Mucosa of stomach (tissue), 1 donor: ENCODE data around the gene S100A14.

Source experiments
- H3K27me3 ChIP-seq: one replicate; pipeline ENCODE4 v1.7.0; 2013; ENCODE audit warnings: mild to moderate bottlenecking, low read length; ENCODE audit not compliant: control insufficient read depth, insufficient read depth
- H3K36me3 ChIP-seq: one replicate; pipeline ENCODE4 v1.7.0; 2013; ENCODE audit warnings: low read length; ENCODE audit not compliant: control insufficient read depth, insufficient read depth
- H3K4me1 ChIP-seq: one replicate; pipeline ENCODE4 v1.7.0; 2013; ENCODE audit warnings: mild to moderate bottlenecking, low read length; ENCODE audit not compliant: control insufficient read depth, insufficient read depth
- H3K4me3 ChIP-seq: one replicate; pipeline ENCODE4 v1.7.0; 2013; ENCODE audit warnings: low read length
- H3K9ac ChIP-seq: one replicate; pipeline ENCODE4 v1.7.0; 2013; ENCODE audit warnings: mild to moderate bottlenecking, low read length, moderate library complexity
- H3K9me3 ChIP-seq: one replicate; pipeline ENCODE4 v1.7.0; 2013; ENCODE audit warnings: mild to moderate bottlenecking, low read length, moderate library complexity; ENCODE audit not compliant: control insufficient read depth
- donor health status: Pancreatic carcinoma.

The S100A14 gene

DNA sequence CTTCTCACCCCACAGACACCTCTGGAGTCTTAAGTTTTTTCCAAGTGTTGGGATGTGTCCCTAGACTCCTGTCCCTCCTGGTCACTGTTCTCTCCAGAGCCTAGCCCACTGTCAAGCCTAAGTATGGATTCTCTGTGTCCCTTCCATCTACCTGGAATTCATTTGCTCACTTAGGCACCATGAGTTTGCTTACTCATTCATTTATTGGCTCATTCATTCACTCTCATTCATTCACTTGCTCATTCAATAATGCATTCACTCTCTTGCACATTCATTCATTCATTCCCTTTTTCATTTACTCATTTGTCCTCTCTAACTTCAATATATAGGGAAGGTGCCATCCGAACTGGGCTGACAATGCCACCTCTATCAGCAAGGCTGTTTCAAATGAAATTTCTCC is 4.8 kb downstream of the S100A14 start:
- no peaks in the 10 kb centered on the region for H3K27me3 ChIP-seq
- H3K36me3 ChIP-seq = no peaks in the 10 kb centered on the region
- peak overlapping the region; percentile 98 for H3K9ac ChIP-seq
- H3K4me3 ChIP-seq = peak overlapping the region; percentile 75
- no peaks in the 10 kb centered on the region for H3K9me3 ChIP-seq
- peaks cover 66% of the 10 kb centered on the region for H3K4me1 ChIP-seq

DNA sequence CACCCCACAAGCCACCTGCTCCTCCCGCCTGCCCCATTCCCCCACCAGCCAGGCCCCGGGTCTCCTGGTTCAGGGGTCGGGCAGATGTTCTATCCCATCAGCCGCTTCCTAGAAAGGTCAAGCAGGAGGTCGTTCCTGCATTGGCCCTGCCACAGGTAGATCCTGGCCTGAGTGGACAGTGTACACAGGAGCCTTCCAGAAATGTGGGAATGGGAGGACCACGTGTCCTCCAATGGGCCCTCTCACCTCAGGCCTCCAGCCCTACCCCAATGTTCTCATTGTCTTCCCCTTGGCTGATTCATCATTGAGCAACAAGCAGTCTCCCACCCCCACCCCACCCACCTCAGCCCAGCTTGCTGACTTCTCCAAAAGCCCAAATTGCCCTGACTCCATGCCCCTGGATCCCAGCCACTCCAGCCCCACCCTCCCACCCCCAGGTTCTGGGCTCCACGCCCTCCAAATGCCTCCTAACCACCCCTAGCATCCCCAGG is 5.3 kb downstream of the S100A14 start:
- Histone ChIP-seq H3K9ac (no peak overlapping the region), H3K27me3 (no peaks in the 10 kb centered on the region), H3K36me3 (no peaks in the 10 kb centered on the region), H3K4me1 (peaks cover 61% of the 10 kb centered on the region), H3K4me3 (peak overlapping the region; percentile 75), H3K9me3 (no peaks in the 10 kb centered on the region)

DNA sequence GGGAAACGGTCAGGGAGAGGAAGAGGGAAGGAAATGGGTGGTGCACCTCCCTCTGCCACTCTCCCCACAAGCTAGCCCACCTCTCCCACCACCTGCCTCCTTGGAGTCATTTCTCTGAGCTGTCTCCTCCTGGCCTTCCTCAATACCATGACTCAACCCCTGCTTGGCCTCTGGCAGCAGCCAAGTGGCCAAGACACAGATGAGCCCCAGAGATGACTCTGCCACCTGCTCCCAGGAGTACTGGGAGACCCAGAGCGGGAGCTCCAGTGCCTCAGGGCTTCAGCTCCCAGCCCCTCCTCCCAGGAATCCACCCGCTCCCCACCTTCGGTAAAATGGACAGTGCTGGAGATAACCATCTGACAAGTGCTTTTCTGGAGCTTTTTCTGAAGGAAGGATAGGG is 5.8 kb downstream of the S100A14 start:
- H3K9me3 ChIP-seq = no peaks in the 10 kb centered on the region
- H3K9ac ChIP-seq = no peak overlapping the region
- peak overlapping the region; percentile 14 for H3K4me3 ChIP-seq
- peaks cover 56% of the 10 kb centered on the region for H3K4me1 ChIP-seq
- no peaks in the 10 kb centered on the region for H3K36me3 ChIP-seq
- H3K27me3 ChIP-seq = no peaks in the 10 kb centered on the region

DNA sequence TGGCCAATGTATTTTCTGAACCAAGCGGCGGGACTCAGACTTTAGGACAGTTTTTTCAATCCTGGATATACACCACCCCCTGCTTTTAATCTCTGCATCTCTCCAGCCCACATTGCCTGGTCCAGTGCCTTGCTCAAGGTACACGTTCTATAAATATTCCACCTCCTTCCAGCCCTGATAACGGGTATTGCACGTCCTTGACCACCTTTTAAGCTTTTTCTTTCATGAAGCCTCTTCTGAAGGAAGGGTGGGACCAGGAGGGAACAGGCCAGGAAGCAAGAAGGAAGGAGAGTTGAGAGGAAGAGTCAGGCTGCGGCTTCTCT is 6.6 kb downstream of the S100A14 start:
- Histone ChIP-seq H3K9me3 (no peaks in the 10 kb centered on the region), H3K9ac (peak overlapping the region; percentile 4), H3K36me3 (no peaks in the 10 kb centered on the region), H3K4me1 (peaks cover 51% of the 10 kb centered on the region), H3K27me3 (no peaks in the 10 kb centered on the region), H3K4me3 (peak overlapping the region; percentile 0)

DNA sequence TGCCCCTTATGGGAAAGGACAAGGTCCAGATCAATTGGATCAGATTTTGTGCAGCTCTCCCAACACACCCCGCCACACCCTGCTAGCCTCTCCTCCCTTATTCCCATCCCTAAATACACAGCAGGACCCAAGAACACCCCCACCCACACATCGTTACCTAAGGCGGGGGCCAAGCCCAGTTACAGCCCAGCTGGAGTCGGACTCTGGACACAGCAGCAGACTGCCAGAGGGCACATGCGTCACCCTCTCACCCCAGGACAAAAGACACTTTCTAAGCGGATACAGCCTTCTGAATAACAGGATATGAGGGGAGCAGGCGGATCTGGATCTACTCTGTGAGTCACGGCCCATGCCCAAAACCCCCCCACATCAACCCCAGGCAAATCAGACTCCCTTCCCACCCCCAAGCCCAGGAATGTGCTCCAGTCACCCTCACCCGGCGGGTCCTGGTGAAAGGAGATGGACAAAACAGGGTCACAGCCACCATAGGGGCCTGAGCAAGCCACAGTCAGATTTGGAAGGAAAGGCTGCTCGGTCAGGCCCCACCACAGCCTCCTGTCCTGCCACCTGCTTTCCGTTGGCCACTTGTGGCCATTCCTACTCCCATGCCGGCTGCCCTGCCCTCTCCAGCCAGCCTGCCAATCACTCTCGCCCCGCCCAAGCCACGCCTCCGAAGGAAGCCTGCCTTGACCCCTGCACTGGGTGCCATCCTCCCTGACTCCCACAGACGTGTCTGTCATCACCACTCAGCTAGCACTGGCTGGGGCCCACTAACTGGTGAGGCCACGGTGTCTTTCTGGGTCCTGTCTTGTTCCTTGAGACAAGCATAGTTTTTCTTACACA is 7.2 kb downstream of the S100A14 start:
- Histone ChIP-seq H3K27me3 (no peaks in the 10 kb centered on the region), H3K4me3 (peak overlapping the region; percentile 0), H3K9me3 (no peaks in the 10 kb centered on the region), H3K9ac (peak overlapping the region; percentile 4), H3K4me1 (peaks cover 45% of the 10 kb centered on the region), H3K36me3 (no peaks in the 10 kb centered on the region)

DNA sequence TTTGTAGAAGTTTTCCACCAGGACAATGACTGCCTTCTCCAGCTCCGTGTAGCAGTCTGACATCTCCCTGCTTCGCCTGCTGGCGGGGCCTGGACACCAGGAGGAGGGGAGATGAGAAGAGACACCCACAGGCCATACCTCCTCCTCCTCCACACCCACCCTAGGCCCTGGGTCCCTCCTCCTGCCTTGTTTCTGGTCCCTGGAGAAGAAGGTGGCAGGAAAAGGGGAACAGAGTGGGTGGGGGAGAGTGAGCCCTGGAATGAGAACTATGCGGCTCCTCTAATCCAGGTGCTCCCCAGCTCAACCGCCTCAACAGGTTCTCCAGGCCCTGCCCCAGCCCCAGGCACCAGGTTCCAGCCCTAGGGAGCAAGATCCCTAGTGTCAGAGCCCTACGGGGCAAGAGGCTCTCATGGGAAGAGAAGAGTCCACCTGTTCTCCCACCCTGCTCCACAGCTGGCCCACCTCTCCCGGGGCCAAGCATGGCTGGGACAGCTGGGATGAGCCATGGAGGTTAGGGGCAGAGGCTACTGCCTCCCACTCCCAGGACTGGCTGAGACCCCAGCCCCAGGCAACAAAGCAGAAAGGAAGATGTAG is 7.9 kb downstream of the S100A14 start:
- H3K36me3 ChIP-seq = no peaks in the 10 kb centered on the region
- H3K9ac ChIP-seq = peak overlapping the region; percentile 4
- H3K9me3 ChIP-seq = no peaks in the 10 kb centered on the region
- H3K27me3 ChIP-seq = no peaks in the 10 kb centered on the region
- H3K4me3 ChIP-seq = no peak overlapping the region
- peaks cover 39% of the 10 kb centered on the region for H3K4me1 ChIP-seq

DNA sequence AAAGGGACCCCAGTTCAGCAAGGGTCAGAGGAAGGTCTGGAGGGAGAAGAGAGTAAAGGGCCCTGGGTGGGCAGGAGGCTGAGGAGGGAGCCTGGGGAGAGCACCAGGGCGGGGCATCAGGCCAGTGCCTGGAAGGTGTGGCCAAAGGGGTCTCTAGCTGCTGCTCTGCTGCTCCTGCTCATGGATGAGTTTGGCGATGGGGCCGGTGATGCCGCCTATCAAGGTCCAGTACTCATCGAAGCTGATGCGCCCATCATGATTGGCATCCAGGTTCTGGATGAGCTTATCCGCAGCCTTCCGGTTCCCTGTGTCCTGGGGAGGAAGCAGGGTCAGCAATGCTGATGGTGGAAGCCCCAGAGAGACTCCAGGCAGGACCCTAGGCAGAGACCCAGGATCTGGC is 8.7 kb downstream of the S100A14 start:
- Histone ChIP-seq H3K4me3 (no peak overlapping the region), H3K9ac (no peak overlapping the region), H3K9me3 (no peaks in the 10 kb centered on the region), H3K27me3 (no peaks in the 10 kb centered on the region), H3K36me3 (no peaks in the 10 kb centered on the region), H3K4me1 (peaks cover 34% of the 10 kb centered on the region)

DNA sequence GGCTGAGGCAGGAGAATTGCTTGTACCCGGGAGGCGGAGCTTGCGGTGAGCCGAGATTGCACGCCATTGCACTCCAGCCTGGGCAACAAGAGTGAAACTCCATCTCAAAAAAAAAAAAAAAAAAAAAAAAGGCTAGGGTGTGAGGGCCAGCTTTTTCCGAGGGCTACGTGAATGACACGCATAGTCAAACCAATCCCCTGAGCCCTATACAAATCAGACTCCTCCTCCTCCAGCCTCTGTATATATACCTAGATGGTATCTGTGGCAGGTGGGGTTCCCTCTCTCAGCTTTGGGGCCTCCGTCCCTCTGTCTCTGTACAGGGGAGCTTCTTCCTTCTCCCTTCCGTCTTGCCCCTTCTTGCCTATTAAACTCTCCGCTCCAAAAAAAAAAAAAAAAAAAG is 9.9 kb downstream of the S100A14 start:
- H3K27me3 ChIP-seq = no peaks in the 10 kb centered on the region
- no peak overlapping the region for H3K9ac ChIP-seq
- no peak overlapping the region for H3K4me3 ChIP-seq

DNA sequence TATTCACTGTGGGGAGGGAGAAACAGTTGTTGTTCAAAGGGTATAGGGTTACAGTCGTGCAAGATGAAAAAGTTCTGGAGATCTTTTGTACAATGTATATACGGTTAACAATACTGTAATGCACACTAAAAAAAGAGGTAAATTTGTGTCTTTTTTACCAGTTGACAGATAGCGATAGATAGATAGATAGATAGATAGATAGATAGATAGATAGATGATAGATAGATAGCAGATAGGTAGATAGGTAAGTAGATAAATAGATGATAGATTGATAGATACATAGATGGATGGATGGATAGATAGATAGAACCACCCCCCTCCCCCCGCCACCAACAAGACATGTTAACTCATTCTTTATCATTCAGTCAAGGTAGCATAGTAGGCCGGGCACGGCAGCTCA is 13.4 kb downstream of the S100A14 start:
- Histone ChIP-seq H3K36me3 (no peaks in the 10 kb centered on the region), H3K27me3 (no peaks in the 10 kb centered on the region), H3K9me3 (no peaks in the 10 kb centered on the region), H3K4me3 (no peak overlapping the region), H3K9ac (no peak overlapping the region), H3K4me1 (peaks cover 3% of the 10 kb centered on the region)

More for the DNA sequence above, 9.9 kb downstream of the S100A14 start:
- H3K36me3 ChIP-seq = no peaks in the 10 kb centered on the region
- H3K9me3 ChIP-seq = no peaks in the 10 kb centered on the region
- peaks cover 31% of the 10 kb centered on the region for H3K4me1 ChIP-seq

DNA sequence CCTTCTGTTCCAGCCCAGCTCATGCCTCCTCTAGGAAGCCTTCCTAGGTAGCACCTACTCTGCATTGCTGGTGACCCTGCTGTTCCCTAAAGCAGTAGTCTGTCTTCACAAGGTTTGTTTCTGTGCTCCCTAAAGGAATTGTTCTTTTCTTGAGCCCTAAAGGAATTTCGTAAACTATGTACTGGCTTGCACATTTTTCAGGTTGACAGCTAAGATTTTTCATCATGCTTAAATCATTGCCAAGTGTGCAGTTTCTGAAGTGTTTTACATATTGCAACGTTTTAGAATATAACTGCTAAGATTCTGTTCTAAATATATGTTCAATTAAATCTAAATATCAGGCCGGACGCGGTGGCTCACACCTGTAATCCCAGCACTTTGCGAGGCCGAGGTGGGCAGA is 16.3 kb downstream of the S100A14 start:
- Histone ChIP-seq H3K9ac (no peak overlapping the region), H3K36me3 (no peaks in the 10 kb centered on the region), H3K9me3 (no peaks in the 10 kb centered on the region), H3K27me3 (no peaks in the 10 kb centered on the region), H3K4me1 (peaks cover 3% of the 10 kb centered on the region), H3K4me3 (no peak overlapping the region)

DNA sequence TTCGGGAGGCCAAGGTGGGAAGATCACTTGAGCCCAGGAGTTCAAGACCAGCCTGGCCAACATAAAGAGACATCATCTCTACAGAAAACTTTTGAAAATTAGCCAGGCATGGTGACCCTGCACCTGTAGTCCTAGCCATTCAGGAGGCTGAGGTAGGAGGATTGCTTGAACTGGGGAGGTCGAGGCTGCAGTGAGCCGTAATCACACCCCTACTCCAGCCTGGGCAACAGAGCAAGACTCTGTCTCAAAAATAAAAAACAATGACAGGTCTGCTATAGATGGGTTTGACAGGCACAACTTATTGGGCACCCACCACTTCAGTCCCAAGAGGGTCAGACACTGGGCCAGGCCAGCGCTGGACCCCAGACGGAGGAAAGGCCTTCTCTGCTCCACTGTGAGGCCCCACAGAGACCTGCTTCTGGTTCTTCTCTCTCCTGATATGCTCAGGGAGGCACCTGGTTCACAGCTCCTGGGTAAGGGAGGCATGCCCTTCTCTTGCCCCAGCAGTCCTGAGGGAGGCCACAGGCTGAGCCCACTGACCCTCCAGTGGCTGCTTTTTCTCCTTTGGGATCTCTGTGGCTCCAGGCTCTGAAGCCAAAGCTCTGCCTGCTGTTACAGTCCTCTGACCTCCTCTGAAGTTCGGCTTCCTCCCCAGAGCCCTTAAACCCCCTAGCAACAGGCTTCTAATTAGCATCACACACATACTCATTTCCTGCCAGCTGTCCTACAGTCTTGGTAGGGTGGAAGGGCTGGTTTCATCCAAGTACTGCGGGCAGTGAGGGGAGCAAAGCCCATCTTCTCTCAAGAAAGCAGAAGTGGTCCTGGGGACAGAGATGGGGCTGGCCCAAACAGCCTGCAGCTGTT is 17.6 kb downstream of the S100A14 start:
- Histone ChIP-seq H3K36me3 (no peaks in the 10 kb centered on the region), H3K27me3 (no peaks in the 10 kb centered on the region), H3K4me1 (peaks cover 3% of the 10 kb centered on the region), H3K9ac (no peak overlapping the region), H3K9me3 (no peaks in the 10 kb centered on the region), H3K4me3 (no peak overlapping the region)

DNA sequence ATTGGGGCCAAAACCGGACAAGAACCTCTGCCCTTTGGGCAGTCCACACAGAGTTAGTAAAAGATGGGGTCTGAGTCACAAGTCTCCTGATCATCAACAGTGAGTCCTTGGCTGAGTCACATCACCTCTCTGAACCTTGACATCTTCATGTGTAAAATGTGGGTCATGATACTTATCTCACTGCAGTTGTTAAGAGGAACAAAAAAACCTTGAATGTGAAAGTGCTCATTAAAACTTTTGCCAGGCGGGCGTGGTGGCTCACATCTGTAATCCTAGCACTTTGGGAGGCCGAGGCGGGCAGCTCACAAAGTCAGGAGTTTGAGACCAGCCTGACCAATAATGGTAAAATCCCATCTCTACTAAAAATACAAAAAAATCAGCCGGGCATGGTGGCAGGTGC is 18.9 kb downstream of the S100A14 start:
- Histone ChIP-seq H3K27me3 (no peaks in the 10 kb centered on the region), H3K9ac (no peak overlapping the region), H3K9me3 (no peaks in the 10 kb centered on the region), H3K4me1 (peaks cover 3% of the 10 kb centered on the region), H3K4me3 (no peak overlapping the region), H3K36me3 (no peaks in the 10 kb centered on the region)
